Neural progenitor cell (in vitro differentiated cells): ENCODE data around the gene TAOK1. TPM values are rescaled to one million over a fixed set of nuclear protein-coding genes. Genes with fewer than 3 reads are reported as not detected.

ENCODE experiments used
- DNase-seq: peaks from one replicate; pipeline ENCODE4 v3.0.0-alpha.2; 2016; ENCODE audit warnings: low spot score
- H2AFZ ChIP-seq: fragments of 200-600 bp; sonication (generic); replicated peaks from 2 replicates; pipeline ENCODE4 v1.6.1; 2016; ENCODE audit warnings: antibody characterized with exemption
- H3F3A ChIP-seq: fragments of 200-600 bp; sonication (generic); 2 replicates; pipeline ENCODE4 v1.6.1; 2016; ENCODE audit warnings: antibody characterized with exemption, low read depth
- H3K27ac ChIP-seq: fragments of 200-600 bp; sonication (generic); 2 replicates; pipeline ENCODE4 v1.5.1; 2016; ENCODE audit warnings: mild to moderate bottlenecking
- H3K27me3 ChIP-seq: fragments of 200-600 bp; sonication (generic); 2 replicates; pipeline ENCODE4 v1.6.1; 2016; ENCODE audit warnings: mild to moderate bottlenecking, moderate library complexity
- H3K36me3 ChIP-seq: fragments of 200-600 bp; sonication (generic); 2 replicates; pipeline ENCODE4 v1.5.1; 2016
- H3K4me1 ChIP-seq: fragments of 200-600 bp; sonication (generic); 2 replicates; pipeline ENCODE4 v1.6.1; 2016; ENCODE audit warnings: mixed run types
- H3K4me2 ChIP-seq: fragments of 200-600 bp; sonication (generic); 2 replicates; pipeline ENCODE4 v1.6.1; 2016
- H3K4me3 ChIP-seq: fragments of 200-600 bp; sonication (generic); 2 replicates; pipeline ENCODE4 v1.5.1; 2016
- H3K79me2 ChIP-seq: fragments of 200-600 bp; sonication (generic); 2 replicates; pipeline ENCODE4 v1.6.1; 2016; ENCODE audit warnings: low read depth
- H3K9ac ChIP-seq: fragments of 200-600 bp; sonication (generic); 2 replicates; pipeline ENCODE4 v1.6.1; 2016
- H3K9me3 ChIP-seq: fragments of 200-600 bp; sonication (generic); 2 replicates; pipeline ENCODE4 v1.5.1; 2016; ENCODE audit warnings: low read depth
- H4K20me1 ChIP-seq: fragments of 200-600 bp; sonication (generic); 2 replicates; pipeline ENCODE4 v1.6.1; 2016; ENCODE audit warnings: low read depth
- H3K27ac Mint-ChIP-seq: 3 replicates; pipeline ENCODE4 v1.8.0; 2021; ENCODE audit warnings: mixed read lengths
- H3K27me3 Mint-ChIP-seq: 2 replicates; pipeline ENCODE4 v1.8.0; 2022; ENCODE audit warnings: low read depth, mild to moderate bottlenecking, inconsistent platforms, moderate library complexity, mixed read lengths; ENCODE audit not compliant: insufficient read depth
- H3K36me3 Mint-ChIP-seq: 3 replicates; pipeline ENCODE4 v1.8.0; 2021; ENCODE audit warnings: mixed read lengths
- H3K4me1 Mint-ChIP-seq: 3 replicates; pipeline ENCODE4 v1.8.0; 2021; ENCODE audit warnings: mixed read lengths
- H3K4me3 Mint-ChIP-seq: 3 replicates; pipeline ENCODE4 v1.8.0; 2021; ENCODE audit warnings: mild to moderate bottlenecking, moderate library complexity, mixed read lengths
- H3K9me3 Mint-ChIP-seq: 3 replicates; pipeline ENCODE4 v1.8.0; 2020; ENCODE audit warnings: mixed read lengths
- EZH2 ChIP-seq: fragments of 200-600 bp; sonication (generic); IDR thresholded peaks from 2 replicates; pipeline ENCODE4 v1.6.1; 2017; ENCODE audit warnings: antibody characterized with exemption, mild to moderate bottlenecking, moderate library complexity
- EZH2phosphoT487 ChIP-seq: fragments of 200-600 bp; sonication (generic); IDR thresholded peaks from 2 replicates; pipeline ENCODE4 v1.6.1; 2017; ENCODE audit warnings: antibody characterized with exemption
- total RNA-seq: library from RNA; depleted of rRNA; stranded (reverse); fragments of >200 nt; gene quantifications from 2 replicates; pipeline ENCODE4 v1.2.3, GENCODE V29; 2015; ENCODE audit warnings: low replicate concordance
- TF ChIP-seq, protein P1 (sequence below): fragments of 200-600 bp; sonication (generic); IDR thresholded peaks from 2 replicates; pipeline ENCODE4 v1.5.1; 2017; ENCODE audit warnings: antibody characterized with exemption, mild to moderate bottlenecking

The TAOK1 gene
- total RNA-seq, 1 donor from 2014 or later: 125 TPM

DNA sequence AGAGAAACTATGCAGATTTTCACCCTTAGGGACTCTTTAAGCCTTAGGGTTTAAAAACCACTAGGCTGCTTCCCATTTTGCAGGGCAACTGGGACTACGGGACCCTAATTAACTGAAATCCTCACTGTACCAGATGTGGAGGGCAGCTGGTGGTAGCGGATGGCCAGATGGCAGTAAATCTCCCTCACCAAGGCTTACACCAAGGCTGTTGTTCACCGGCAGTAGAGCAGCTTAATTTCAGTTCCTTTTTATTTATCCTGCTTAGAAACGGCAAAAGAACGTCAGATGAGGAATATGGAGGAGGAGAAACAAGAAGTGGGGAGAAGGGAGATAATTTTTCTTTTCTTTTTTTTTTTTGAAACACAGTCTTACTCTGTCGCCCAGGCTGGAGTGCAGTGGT, 170.2 kb downstream of the TAOK1 start:
- H3K36me3 ChIP-seq: no peaks in the 10 kb centered on the region
- peaks cover under 1% of the 10 kb centered on the region for H3K4me1 ChIP-seq
- Mint-ChIP-seq H3K9me3 (no peaks in the 10 kb centered on the region), H3K27ac (no peak overlapping the region), H3K4me3 (no peak overlapping the region), H3K27me3 (peaks cover 16% of the 10 kb centered on the region), H3K36me3 (no peaks in the 10 kb centered on the region), H3K4me1 (no peaks in the 10 kb centered on the region)
- H2AFZ ChIP-seq: no peak overlapping the region
- H4K20me1 ChIP-seq: peaks cover 1% of the 10 kb centered on the region
- H3F3A ChIP-seq: peaks cover 10% of the 10 kb centered on the region
- H3K4me2 ChIP-seq: no peak overlapping the region
- no peak overlapping the region for H3K9ac ChIP-seq
- peaks cover 15% of the 10 kb centered on the region for H3K27me3 ChIP-seq
- TF ChIP-seq, protein P1, sequence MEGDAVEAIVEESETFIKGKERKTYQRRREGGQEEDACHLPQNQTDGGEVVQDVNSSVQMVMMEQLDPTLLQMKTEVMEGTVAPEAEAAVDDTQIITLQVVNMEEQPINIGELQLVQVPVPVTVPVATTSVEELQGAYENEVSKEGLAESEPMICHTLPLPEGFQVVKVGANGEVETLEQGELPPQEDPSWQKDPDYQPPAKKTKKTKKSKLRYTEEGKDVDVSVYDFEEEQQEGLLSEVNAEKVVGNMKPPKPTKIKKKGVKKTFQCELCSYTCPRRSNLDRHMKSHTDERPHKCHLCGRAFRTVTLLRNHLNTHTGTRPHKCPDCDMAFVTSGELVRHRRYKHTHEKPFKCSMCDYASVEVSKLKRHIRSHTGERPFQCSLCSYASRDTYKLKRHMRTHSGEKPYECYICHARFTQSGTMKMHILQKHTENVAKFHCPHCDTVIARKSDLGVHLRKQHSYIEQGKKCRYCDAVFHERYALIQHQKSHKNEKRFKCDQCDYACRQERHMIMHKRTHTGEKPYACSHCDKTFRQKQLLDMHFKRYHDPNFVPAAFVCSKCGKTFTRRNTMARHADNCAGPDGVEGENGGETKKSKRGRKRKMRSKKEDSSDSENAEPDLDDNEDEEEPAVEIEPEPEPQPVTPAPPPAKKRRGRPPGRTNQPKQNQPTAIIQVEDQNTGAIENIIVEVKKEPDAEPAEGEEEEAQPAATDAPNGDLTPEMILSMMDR: no peak
- no peak for TF ChIP-seq EZH2phosphoT487
- TF ChIP-seq EZH2: no peak
- DNase-seq: no peak
- no peaks in the 10 kb centered on the region for H3K9me3 ChIP-seq
- no peak overlapping the region for H3K27ac ChIP-seq
- no peak overlapping the region for H3K4me3 ChIP-seq
- no peaks in the 10 kb centered on the region for H3K79me2 ChIP-seq

DNA sequence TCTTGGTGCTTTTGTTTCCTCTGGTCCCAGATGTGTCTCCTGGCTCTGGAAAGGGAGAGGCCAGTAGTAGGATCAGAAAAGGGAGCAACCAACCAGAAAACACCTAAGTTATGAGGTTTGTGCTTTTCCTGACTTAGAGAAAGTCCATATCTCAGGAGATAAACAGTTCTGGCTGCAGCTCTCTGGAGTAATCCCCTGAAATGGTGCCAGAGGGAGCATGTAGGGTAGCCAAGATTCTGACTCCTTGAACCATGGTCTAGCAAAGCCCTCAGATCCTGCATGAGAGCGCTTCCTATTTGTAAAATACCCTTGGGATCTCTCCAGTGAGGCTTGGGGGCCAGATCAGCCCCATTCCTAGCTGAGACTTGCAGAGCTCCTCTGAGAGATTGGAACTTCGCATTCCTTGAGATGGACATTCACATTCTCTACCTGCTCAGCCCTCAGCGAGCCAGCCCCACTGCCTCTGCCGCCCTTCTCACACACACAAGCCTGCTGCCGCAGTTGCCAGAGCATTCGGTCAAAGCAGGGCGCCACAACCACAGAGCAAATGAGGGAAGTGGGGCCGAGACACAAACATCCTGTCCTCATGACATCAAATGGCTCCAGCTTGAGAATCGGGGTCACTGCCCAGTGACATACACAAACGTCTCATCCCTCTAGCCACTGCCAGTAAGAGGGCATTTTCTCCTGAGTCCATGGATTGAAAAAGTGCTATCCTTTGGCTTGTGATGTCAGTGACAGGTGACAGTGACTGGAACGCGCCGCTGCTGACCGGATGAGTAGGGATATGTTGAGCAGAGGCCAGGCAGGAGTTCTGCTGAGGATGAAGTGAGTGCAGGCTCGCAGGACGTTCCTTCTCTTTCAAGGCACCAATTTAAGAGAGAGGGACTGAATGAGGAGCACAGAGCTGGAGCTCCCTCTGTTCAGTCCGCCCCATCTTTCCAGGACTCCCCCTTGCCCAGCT, 171.7 kb downstream of the TAOK1 start:
- Mint-ChIP-seq H3K9me3 (no peaks in the 10 kb centered on the region), H3K36me3 (no peaks in the 10 kb centered on the region), H3K27ac (peak overlapping the region; percentile 66), H3K27me3 (peaks cover 27% of the 10 kb centered on the region), H3K4me1 (peaks cover 5% of the 10 kb centered on the region), H3K4me3 (no peak overlapping the region)
- DNase-seq: no peak
- no peak overlapping the region for H3K4me2 ChIP-seq
- no peaks in the 10 kb centered on the region for H3K79me2 ChIP-seq
- H3K36me3 ChIP-seq: no peaks in the 10 kb centered on the region
- H3K27ac ChIP-seq: no peak overlapping the region
- peaks cover 9% of the 10 kb centered on the region for H3K4me1 ChIP-seq
- H2AFZ ChIP-seq: no peak overlapping the region
- TF ChIP-seq EZH2 (no peak), EZH2phosphoT487 (no peak)
- TF ChIP-seq, protein P1: no peak
- H3K9me3 ChIP-seq: no peaks in the 10 kb centered on the region
- peaks cover 25% of the 10 kb centered on the region for H3F3A ChIP-seq
- H3K9ac ChIP-seq: no peak overlapping the region
- H3K27me3 ChIP-seq: peaks cover 30% of the 10 kb centered on the region
- peaks cover 5% of the 10 kb centered on the region for H4K20me1 ChIP-seq
- H3K4me3 ChIP-seq: no peak overlapping the region

DNA sequence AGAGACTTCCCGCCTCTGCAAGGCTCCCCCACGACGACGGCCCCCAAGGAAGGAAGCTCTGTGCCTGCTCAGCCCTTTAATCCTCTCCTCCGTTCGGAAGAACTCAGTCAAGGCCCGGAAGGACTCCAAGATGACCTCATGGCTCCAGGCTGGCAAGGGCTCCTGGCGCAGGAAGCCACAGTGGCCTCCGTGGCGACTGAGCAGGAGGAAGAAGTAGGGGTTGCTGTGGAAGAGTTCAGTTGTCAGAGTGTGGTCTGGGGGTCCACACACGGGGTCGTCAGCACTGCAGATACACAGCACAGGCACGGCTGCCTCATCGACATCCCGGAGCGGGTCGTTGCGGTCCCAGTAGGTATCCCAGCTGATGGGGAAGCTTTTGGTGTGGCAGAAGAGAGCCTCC, 172.5 kb downstream of the TAOK1 start:
- Mint-ChIP-seq H3K27ac (no peak overlapping the region), H3K9me3 (no peaks in the 10 kb centered on the region), H3K4me3 (no peak overlapping the region), H3K27me3 (peaks cover 29% of the 10 kb centered on the region), H3K36me3 (no peaks in the 10 kb centered on the region), H3K4me1 (peaks cover 5% of the 10 kb centered on the region)
- TF ChIP-seq EZH2phosphoT487 (no peak), EZH2 (no peak)
- TF ChIP-seq, protein P1: no peak
- Histone ChIP-seq H3K9me3 (no peaks in the 10 kb centered on the region), H2AFZ (no peak overlapping the region), H3K27me3 (peaks cover 38% of the 10 kb centered on the region), H3K4me2 (no peak overlapping the region), H3K27ac (no peak overlapping the region), H3K79me2 (no peaks in the 10 kb centered on the region), H4K20me1 (peaks cover 5% of the 10 kb centered on the region), H3K4me1 (peaks cover 9% of the 10 kb centered on the region), H3K9ac (no peak overlapping the region), H3K4me3 (no peak overlapping the region), H3F3A (peaks cover 33% of the 10 kb centered on the region), H3K36me3 (no peaks in the 10 kb centered on the region)
- no peak for DNase-seq
